DLD1 (cell line): ENCODE measurements around the gene PAIP2.

ENCODE experiments used
- in situ Hi-C: cut with HindIII; loops from 2 replicates; pipeline ENCODE4 v1.10.0; 2017; ENCODE audit warnings: low sequenced_read_pairs

Gene PAIP2

DNA sequence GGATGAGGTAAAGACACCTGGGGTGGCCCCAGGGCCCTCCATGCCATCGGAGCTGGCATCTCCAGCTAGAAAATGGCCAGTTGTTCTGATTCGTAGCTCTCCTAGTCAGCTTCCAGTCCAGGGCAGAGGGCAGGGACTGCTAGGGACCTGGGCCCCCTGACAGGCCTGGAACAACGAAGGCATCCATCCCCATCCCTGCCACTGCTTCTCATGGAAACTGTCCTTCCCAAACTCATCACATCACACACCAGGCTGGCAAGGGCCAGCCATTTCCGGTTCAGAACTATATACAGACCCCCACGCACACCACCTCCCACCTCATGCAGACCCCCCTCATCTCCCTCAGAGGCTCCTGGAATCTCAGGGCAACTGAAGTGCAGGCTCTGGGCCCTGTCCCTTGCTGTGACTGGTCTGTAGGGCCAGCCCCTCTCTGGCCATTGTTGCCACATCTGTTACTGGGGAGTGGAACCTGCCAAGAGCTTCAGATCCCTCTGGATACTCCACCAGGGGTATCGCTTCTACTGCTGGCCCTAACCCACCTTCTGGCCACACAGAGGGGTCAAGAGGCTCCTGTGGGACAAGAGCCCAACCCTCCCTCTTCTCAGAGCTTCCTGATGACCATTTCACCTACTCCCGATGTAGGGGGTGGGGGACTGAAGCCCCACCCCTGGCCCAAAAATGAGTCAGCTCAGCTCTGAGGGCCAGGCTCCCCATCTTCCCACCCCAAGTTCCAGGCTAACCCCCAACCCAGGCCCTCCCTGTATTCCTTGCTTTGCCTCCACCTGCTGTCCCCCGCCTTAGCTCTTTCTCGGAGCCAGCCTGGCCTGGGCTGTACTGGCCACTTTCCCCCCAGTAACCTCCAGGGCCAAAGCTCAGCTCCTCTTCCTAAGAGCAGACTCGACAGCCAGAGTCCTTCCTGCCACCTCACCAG lies 49.2 kb downstream of the PAIP2 start:
- in situ Hi-C loops = no loop called here

DNA sequence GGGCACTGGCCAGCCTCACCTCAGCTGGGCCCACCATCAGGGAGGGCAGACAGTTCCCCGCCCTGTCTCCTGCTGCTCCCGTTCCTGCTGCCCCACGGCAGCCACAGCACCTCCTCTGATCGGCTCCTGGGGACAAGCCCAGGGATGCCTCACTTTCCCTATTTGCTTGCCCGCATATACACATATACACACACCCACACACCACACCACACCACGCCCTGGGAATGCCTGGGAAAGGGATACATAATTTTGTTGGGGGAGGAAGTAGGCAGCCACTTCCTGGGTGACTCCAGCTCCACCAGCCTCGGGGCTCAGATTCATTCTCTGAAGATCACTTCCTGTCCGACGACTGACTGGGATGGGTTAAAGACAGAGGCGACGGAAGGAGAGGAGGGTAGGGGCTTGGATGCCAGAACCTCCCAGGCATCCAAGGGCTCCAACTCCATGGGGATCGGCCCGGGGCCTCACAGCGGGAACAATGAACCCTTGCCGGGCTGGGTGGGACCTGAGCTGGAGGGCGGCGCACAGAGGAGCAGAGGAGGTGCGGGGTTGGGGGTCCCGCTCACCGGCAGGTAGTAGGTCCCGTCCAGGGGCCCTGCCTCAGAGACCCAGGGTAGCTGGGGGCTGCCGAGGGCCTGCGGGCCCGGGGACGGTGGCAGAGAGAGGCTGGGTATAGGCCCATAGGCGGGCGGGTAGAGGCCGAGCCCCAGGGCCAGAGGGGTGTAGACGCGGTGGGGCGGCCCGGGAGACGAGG lies 50.1 kb downstream of the PAIP2 start:
- in situ Hi-C loops = no loop called here

DNA sequence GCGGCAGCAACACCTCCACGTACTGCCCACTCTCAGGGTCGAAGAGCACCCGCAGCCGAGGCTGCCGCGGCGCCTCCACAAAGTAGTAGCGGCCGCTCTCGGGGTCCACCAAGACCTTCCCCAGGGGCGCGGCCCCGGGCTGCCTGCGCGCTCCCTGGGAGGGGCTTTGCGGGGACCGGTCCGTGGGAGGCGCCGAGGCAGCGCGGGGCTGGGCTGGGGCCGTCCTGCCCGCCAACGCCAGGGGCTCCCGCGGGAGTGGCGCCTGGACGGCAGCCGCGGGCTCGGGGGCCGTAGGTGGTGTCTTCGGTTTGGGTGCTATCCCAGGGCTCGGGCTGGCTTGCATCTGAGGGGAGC lies 50.6 kb downstream of the PAIP2 start:
- in situ Hi-C loops = no loop called here

DNA sequence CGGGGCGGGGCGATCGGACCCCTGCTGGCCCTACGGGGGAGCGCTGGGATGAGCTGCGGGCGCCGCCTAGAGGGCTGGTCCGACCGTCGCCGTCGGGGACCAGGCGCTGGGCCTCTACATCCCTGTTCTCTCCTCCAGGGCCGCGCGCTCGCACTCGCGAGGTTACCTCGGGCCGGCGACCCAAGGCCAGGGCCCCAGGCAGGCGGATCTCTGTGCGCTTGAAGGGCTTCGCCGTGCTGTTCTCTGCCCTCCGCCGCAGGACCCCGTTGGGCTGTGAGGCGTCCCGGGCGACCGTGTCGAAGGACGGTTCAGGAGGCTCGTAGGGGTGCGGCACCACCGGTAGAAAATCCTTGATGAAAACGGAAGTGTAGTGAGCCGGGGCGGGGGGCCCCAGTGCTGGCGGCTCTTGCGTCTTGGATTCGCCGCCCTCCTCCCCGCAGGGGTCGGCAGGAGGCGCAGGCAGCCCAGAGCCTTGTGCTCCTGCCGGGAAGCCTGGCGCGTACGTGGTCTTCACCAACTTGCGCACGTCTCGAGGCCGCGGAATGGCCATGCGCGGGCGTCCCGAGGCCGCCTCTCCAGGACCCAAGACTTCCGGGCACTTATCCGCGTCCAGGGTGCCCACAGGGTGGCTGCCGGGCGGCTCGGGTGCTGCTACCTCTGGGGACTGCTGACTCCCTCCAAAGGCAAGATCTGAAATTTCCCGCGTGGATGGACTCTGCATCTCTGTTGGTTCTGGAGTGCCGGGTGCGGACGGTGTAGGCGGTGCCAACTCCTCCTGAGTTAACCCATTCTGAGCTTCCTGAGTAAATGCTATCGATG lies 51.2 kb downstream of the PAIP2 start:
- in situ Hi-C loops = no loop called here

DNA sequence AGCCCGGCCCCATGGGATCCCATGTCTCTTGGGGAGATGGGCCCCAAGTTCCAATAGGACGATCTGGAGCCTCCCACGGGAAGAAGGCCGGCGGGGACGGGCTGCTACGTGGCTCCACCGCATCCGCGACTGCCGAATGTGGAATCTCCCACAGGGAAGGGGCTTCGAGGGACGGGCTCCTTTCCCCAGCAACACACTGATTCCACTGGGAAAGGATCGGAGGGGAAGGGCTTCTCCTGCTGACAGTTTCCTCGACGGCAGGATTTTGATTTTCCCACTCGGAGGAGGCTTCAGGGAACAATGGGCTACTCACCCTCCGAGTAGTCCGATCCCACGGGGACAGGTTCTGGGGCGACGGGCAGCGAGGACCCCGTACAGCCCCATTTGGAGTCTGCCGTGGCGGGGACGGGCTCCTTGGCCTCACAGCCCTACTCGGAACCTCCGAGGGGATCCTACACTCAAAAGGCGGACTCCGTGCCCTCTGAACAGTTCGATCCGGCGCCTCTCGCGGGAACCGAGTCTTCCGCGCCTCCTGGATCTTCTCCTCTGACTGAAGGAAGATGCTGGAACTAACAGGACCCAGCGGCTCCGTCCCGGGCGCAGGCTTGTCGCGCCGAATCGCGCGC lies 52.0 kb downstream of the PAIP2 start:
- in situ Hi-C loops = no loop called here

DNA sequence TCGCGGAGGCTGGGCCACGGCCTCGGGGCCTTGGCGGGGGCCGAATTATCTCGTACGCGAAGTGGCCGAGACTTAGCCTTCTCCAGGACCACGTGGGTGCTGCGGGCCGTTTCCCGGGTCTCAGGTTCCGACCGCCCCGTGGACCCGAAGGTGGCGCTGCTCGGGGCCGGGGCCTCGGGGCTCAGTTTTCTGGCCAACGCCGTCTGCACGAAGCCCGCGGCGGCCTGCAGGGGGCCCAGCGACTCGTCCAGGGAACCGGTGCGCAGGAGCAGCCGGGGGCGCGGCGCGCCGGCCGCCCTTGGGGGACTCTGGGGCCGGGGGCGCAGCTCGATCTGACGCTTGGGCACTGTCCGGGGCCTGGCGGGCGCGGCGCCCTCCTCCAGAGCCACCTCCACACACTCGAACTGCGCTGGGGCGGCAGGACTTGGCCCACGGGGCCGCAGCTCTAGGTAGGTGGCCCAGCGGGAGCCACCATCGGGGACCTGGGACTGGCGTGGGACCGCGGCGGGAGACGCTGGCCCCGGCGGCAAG lies 52.5 kb downstream of the PAIP2 start:
- in situ Hi-C loops = no loop called here

DNA sequence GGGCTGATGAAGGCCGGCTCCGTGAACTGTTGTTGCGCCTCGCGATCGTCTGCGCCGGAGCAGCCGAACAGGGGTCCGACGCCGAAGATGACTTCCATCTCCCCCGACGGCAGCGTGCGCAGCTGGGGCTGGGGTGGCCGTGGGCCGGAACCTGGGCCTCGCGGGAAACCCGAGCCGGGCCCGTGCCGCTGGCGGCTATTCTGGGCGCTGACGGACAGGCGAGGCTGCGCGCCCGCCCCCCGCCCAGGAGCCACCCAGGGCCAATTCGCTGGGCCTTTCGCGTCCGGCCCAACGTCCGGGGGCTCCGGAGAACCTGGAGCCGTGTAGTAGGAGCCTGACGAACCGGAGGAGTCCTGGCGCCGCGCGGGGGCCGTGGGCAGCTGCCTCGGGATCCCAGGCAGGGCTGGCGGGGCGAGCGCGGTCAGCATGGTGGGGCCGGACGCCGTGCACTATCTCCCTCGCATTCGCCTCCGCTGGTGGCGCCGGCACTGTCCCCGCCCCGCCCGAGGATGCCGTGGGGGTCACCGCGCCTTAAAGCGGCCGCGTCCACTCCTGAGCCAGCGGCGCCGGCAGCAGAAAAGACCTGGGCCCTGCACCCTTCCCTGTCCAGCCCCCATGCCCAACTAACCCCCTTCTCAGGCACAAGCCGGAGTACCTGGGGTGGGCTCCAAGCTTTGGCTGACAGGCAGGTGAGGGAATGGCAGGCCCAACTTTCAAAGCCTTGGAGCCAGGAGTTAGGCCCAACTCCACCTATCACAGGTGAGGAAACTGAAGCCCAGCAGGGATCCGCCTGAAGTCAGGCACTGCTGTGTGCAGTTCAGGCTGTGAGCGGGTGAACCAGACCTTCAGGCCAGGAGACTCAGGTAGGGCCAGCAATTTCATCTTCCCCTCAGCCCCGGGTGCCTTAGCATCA lies 53.3 kb downstream of the PAIP2 start, which contains the start of gene PROB1:
TSS of gene PROB1 (minus strand) at position 451 of the 913 bp plus-strand sequence. CDS start at position 428, 23 bp downstream.
- in situ Hi-C loops = no loop called here

DNA sequence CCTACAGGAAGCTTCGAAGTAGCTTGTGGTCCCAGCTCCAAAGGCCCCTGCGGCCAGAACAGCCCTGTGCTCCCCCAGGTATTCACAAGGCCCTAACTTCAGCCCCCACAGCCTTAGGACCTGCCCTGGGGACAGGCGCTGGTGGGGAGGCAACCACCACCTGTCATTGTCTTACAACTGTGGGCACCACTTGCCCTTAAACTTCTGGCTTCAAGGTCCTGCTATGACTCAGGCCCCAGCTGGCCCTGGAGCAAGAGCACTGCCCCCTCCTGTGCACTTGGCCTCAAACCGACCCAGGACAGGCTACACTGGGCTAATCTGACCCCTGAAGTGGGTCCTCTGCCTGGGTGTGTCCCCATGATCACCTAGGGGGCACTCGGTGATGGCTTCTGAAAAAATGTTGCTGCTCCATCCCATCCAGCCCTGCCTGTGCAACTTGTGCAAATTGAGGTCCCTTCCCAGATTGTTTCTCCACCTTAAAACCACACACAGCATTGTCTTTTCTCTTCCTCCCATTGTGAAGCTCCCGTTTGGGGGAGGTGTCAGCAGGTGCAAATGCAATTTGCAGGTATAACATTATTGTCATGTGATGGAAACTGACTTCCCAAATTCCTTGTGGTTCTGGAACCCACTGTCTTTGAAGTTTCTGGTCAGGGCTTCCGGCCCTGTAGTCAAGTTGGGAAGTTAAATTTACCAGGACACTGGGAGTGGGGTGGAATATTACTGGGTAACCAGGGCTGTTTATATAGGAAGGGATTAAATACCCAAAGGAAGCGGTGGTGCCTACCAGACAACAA lies 54.4 kb downstream of the PAIP2 start:
- in situ Hi-C loops = no loop called here

DNA sequence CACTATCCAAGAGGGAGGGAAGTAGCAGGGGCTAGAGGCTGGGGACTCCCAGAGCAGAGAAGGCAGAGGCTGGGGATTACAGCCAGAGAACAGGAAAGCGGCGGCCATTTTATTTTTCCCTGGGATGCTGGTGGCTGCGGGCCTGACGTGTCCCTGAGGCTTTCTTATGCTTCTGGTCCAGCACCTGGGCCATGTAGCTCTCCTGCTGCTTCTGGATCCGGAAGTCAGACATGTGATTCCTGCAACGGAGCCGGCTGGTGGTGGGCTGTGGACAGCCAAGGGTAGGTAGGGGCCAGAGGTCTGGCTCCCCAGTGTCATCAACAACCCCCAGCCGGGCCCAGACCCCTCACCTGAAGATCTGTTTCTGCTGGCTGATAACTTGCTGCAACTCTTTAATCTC lies 55.0 kb downstream of the PAIP2 start:
- in situ Hi-C loops = no loop called here

DNA sequence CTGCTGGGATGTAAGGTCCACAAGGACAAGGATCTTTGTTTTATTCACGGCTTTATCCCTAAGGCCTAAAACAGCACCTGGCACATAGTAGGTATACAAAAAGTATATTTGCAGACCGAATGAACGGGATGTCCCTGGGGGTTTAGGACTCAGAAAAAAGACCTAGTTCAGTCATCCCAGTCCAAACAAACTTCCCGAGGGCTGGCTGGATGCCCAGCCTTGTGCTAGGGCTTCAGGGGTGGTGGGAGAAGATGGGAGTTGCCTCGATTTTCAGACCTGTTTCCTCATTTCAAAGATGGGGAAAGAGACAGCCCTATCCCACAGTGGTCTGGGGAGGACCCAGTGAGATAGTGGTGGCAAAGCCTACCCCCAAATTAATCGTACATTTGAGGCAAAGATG lies 56.3 kb downstream of the PAIP2 start:
- in situ Hi-C loops = no loop called here

DNA sequence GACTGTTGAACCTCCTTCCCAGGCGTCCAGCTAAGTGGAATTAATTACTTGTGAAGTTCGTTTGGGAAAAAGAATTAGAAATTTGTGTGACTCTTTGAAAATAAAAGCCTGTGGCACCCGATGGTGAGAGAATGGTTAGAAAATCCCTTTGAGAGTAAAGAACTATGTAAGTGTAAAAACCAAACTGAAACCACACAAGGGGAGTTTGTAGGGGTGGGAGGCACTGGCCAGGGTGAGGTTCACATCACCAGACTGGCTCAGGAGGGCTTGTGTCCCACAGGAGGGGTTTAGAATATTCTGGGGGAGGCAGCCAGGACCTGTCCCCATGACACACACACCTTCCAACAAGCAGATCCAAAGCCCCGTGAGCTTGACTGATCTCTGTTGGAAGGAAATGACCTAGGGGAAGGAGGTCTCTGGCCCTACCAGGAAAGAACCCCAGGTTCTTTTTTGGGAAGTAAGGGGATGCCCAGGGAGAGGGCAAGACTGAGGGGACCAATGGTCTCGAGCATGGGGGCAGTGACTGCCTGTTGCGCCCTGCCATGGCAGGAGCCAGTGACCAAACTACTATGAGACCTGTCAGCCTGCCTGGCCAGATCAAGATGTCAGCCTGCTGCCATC lies 58.0 kb downstream of the PAIP2 start:
- in situ Hi-C loops = loop anchor here (25.0 kb wide), 1 partner anchor 363 kb away; no protein-coding TSS in a partner anchor

DNA sequence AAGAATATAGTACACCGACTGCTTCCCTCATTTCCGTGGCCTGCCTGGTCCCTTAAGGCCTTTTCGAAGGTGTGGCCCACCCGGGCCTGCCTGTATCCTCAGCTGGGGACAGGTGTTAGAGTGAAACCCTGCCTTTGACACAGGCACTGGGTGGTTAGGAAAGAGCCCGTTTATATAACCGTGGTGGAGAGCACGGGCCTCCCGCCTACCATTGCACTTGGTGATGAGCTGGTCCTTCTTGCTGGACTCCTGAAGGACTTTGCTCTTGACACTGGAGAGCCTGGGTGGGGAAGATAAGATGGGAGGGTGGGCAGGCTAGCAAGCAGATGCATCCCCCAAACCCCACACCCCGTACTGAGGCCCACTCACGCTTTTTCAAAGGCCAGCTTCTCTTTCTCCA lies 59.9 kb downstream of the PAIP2 start:
- in situ Hi-C loops = loop anchor here (25.0 kb wide), 1 partner anchor 361 kb away; no protein-coding TSS in a partner anchor

DNA sequence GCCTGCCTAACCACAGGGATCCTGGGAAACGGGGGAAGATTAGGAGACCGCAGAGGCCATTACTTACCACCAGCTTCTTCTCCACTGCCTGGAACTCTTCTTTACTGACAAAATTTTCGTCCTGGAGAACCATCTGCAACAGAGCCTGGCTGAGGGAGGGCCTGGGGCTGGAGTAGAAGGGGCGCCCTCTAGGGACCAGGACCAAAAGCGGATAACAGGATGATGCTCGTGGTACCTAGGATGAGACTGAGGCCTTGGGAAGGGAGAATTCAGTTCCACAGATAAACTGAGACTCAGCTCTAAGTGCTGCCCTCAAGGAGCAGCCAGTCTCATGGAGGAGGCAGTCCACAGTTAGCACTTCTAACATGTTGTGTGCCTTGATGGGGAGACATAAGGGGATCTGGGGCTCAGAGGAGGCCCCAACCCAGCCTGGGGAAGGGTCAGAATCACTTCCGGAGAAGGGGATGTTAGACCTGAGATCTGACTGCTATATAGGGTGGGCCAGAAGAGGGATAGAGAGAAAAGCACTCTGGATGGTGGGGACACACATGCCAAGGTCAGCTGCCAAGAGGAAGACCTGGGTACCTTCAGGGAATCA lies 61.0 kb downstream of the PAIP2 start:
- in situ Hi-C loops = loop anchor here (25.0 kb wide), 1 partner anchor 360 kb away; no protein-coding TSS in a partner anchor

DNA sequence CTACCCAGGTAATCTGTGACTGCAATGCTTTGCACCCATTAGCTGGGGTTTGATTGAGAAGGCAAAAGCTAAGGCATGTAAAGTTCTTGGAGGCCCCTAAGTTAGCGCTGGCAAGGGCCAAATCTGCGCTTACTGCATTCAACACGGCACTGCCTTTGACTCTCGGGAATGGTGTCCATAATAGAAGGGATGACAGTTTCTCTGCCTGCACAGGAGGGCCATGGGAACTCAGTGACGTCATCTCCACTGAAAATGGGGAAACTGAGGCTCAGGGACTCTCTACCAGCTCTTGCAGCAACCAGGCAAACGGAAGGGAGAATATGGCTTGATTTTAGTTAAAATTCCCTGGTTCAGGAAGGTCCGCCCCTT lies 61.7 kb downstream of the PAIP2 start:
- in situ Hi-C loops = loop anchor here (25.0 kb wide), 1 partner anchor 359 kb away; no protein-coding TSS in a partner anchor

DNA sequence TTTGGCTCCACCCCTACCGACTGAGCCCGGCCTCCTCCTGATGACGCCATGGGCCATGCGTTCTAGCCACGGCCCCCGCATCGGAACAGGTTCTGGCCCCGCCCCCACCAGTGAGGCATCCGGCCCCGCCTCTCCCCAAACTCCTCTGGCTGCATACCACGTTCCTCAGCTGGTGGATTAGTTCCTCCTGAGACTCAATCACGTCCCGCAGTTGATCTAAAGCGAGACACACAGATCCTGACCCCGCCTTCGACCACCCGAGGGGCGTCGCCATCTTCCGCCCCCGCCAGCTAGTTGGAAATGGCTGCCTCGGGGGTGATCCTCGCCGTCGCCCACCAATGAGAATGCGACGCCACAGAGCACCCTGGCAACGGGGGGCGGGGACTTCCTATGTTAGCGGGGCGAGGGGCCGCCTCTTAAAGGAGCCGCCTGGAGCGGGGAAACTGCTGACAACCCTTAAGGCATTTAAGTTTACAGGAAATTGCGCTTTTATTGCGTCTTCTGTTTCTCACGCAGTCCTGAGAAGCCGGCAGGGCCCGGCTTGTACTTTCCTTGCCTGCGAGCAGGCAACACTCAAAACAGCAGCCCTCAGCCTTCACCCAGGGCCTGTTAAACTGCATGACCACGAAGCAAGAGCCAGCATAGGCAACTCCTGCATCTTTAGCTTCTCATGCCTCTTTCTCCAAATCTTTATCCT lies 62.3 kb downstream of the PAIP2 start, which contains the start of gene SPATA24:
TSS of gene SPATA24 (minus strand) at position 303 of the 697 bp plus-strand sequence. CDS start at position 274, 29 bp downstream.
- in situ Hi-C loops = loop anchor here (25.0 kb wide), 1 partner anchor 358 kb away; no protein-coding TSS in a partner anchor

DNA sequence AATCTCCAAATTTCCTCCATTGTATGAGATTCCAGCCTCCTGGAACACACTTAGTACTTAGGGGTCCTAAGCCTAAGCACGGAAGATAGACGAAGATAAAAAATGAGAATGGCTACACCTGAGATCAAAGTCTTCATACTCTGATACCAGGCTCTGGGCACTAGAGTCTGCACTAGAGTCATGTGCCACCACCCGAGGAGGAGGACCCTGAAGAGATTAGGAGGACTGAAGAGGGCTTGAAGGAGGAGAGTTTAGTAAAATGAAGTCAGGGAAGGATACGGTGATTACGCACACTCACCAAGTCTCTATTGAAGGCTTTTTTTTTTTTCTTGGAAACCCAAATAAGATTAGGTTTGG lies 62.8 kb downstream of the PAIP2 start:
- in situ Hi-C loops = loop anchor here (25.0 kb wide), 1 partner anchor 358 kb away; no protein-coding TSS in a partner anchor

DNA sequence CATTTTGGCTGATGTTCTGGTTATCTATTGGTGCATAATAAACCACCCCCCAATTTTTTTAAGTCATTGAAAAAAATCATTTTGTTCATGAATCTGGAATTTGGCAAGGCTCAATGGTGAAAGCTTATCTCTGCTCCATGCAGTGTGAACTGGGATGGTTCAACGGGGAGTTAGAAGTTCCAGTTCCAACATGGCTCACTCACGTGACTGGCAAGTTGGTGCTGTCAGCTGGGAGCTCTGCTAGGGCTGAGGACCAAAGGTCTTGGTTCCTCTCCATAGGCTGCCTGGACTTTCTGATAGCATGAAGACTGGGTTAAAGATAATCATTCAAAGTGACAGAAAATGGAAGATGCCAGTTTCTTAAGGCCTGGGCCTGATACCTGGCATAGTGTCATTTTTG lies 65.3 kb downstream of the PAIP2 start:
- in situ Hi-C loops = loop anchor here (25.0 kb wide), 1 partner anchor 355 kb away; no protein-coding TSS in a partner anchor
